HepG2 (cell line): ENCODE data around the gene PSMC3IP. TPM values are rescaled to one million over a fixed set of nuclear protein-coding genes. Genes with fewer than 3 reads are reported as not detected.

Experiments
- FOSL2 ChIP-seq: sonication (generic); formaldehyde crosslinking; IDR thresholded peaks from 2 replicates; pipeline ENCODE4 v1.4.0; 2020; ENCODE audit warnings: missing genetic modification reagents
- FOXM1 ChIP-seq: sonication (generic); formaldehyde crosslinking; IDR thresholded peaks from 2 replicates; pipeline ENCODE4 v1.5.0; 2020; ENCODE audit warnings: missing genetic modification reagents
- FUBP1 ChIP-seq: sonication (generic); formaldehyde crosslinking; IDR thresholded peaks from 2 replicates; pipeline ENCODE4 v1.5.1; 2020; ENCODE audit warnings: missing genetic modification reagents, mild to moderate bottlenecking, borderline replicate concordance
- KDM2A ChIP-seq: sonication (generic); formaldehyde crosslinking; IDR thresholded peaks from 2 replicates; pipeline ENCODE4 v1.4.0; 2020; ENCODE audit warnings: low read depth, missing genetic modification reagents, borderline replicate concordance
- LRRFIP1 ChIP-seq: sonication (generic); formaldehyde crosslinking; conservative IDR thresholded peaks from 2 replicates; pipeline ENCODE4 v1.4.0; 2020; ENCODE audit warnings: missing genetic modification reagents
- MED8 ChIP-seq: sonication (generic); formaldehyde crosslinking; IDR thresholded peaks from 2 replicates; pipeline ENCODE4 v1.8.1; 2023; ENCODE audit warnings: mild to moderate bottlenecking, missing genetic modification reagents; ENCODE audit not compliant: insufficient replicate concordance
- NFRKB ChIP-seq: fragments of 450-650 bp; IDR thresholded peaks from 2 replicates; pipeline ENCODE4 v1.6.1; 2017
- PAF1 ChIP-seq: IDR thresholded peaks from 2 replicates; pipeline ENCODE4 v1.6.1; 2016; ENCODE audit warnings: missing genetic modification reagents, missing compliant biosample characterization
- RBFOX2 ChIP-seq: fragments of 200-400 bp; formaldehyde crosslinking; IDR thresholded peaks from 2 replicates; pipeline ENCODE4 v1.6.1; 2017; ENCODE audit warnings: low read depth, mild to moderate bottlenecking, low read length
- RFX3 ChIP-seq: IDR thresholded peaks from 2 replicates; pipeline ENCODE4 v1.6.1; 2016; ENCODE audit warnings: missing biosample characterization, missing genetic modification reagents
- TERF1 ChIP-seq: sonication (generic); formaldehyde crosslinking; IDR thresholded peaks from 2 replicates; pipeline ENCODE4 v1.8.0; 2022; ENCODE audit warnings: mild to moderate bottlenecking, missing genetic modification reagents, moderate library complexity
- TFDP1 ChIP-seq: IDR thresholded peaks from 2 replicates; pipeline ENCODE4 v1.6.1; 2016; ENCODE audit warnings: missing compliant biosample characterization, missing genetic modification reagents, borderline replicate concordance
- ZKSCAN1 ChIP-seq: fragments of 150-350 bp; IDR thresholded peaks from 2 replicates; pipeline ENCODE4 v1.6.1; 2014; ENCODE audit warnings: low read length
- ZNF234 ChIP-seq: sonication (generic); formaldehyde crosslinking; conservative IDR thresholded peaks from 2 replicates; pipeline ENCODE4 v1.5.1; 2020; ENCODE audit warnings: mild to moderate bottlenecking, missing genetic modification reagents
- ZNF280B ChIP-seq: sonication (generic); formaldehyde crosslinking; IDR thresholded peaks from 2 replicates; pipeline ENCODE4 v1.5.0; 2020; ENCODE audit warnings: missing genetic modification reagents, mild to moderate bottlenecking, borderline replicate concordance
- ZNF329 ChIP-seq: sonication (generic); formaldehyde crosslinking; IDR thresholded peaks from 2 replicates; pipeline ENCODE4 v1.9.0; 2021; ENCODE audit warnings: low read depth, mild to moderate bottlenecking, missing genetic modification reagents
- ZNF468 ChIP-seq: sonication (generic); formaldehyde crosslinking; IDR thresholded peaks from 2 replicates; pipeline ENCODE4 v1.8.0; 2022; ENCODE audit warnings: mild to moderate bottlenecking, moderate library complexity, missing genetic modification reagents
- ZNF564 ChIP-seq: sonication (generic); formaldehyde crosslinking; IDR thresholded peaks from 2 replicates; pipeline ENCODE4 v1.8.1; 2023; ENCODE audit warnings: mild to moderate bottlenecking, missing genetic modification reagents
- ZNF747 ChIP-seq: sonication (generic); formaldehyde crosslinking; IDR thresholded peaks from 2 replicates; pipeline ENCODE4 v1.8.1; 2023; ENCODE audit warnings: missing genetic modification reagents, mild to moderate bottlenecking, borderline replicate concordance
- ZNF816 ChIP-seq: sonication (generic); formaldehyde crosslinking; IDR thresholded peaks from 2 replicates; pipeline ENCODE4 v1.8.0; 2022; ENCODE audit warnings: missing genetic modification reagents, mild to moderate bottlenecking, borderline replicate concordance
- ZSCAN21 ChIP-seq: sonication (generic); formaldehyde crosslinking; IDR thresholded peaks from 2 replicates; pipeline ENCODE4 v1.8.0; 2022; ENCODE audit warnings: mild to moderate bottlenecking, missing genetic modification reagents, moderate library complexity, borderline replicate concordance
- polyA plus RNA-seq, 8 experiments: library from polyadenylated mRNA; depleted of rRNA in 3 of 8; stranded (reverse) in 7 of 8; unstranded in 1 of 8; fragments of >200 nt; fragmentation: Illumina TruSeq in 4 of 8; extraction: Trizol in 4 of 8; gene quantifications; 2 replicates each; pipeline versions ENCODE4 v1.2.1 to v1.2.3, GENCODE V29; 2011 to 2016; ENCODE audit warnings: low read depth in 4 of 8, missing spikeins in 1 of 8, mixed read lengths in 1 of 8; ENCODE audit not compliant: insufficient read depth in 1 of 8
- total RNA-seq, 5 experiments: library from RNA; depleted of rRNA; stranded (reverse); fragments of >200 nt; fragmentation: Illumina TruSeq; extraction: Trizol; gene quantifications; 2 replicates each; pipeline ENCODE4 v1.2.3, GENCODE V29; 2016; ENCODE audit warnings: low read depth in 1 of 5

Gene PSMC3IP
- total and polyA plus RNA-seq, 2 of the 13 experiments (the other 11 are each of a cell fraction or from before 2014, with no cell fraction given) = 6.5 to 22.4 TPM

GRCh38 chr17:42536372-42537155 lies 41.0 kb downstream of the PSMC3IP start (continued):
- TF ChIP-seq TFDP1 (CRISPR knock-in tag) (peak; percentile 81; the same call in 1 of the 2 replicates), ZNF234 (CRISPR knock-in tag) (no peak), ZNF280B (CRISPR knock-in tag) (no peak), ZKSCAN1 (no peak), LRRFIP1 (no peak), FUBP1 (CRISPR knock-in tag) (no peak), ZNF747 (CRISPR knock-in tag) (peak; percentile 23; the same call in 1 of the 2 replicates), RBFOX2 (peak; percentile 95), ZNF329 (peak; percentile 89; the same call in 1 of the 2 replicates), KDM2A (CRISPR knock-in tag) (peak; percentile 83), ZNF564 (CRISPR knock-in tag) (peak; percentile 75), ZNF468 (no peak), RFX3 (CRISPR knock-in tag) (no peak), PAF1 (no peak; the same call in 1 of the 2 replicates), FOSL2 (peak; percentile 59), ZNF816 (CRISPR knock-in tag) (no peak; the same call in 1 of the 2 replicates), ZSCAN21 (CRISPR knock-in tag) (peak; percentile 35; the same call in 1 of the 2 replicates), NFRKB (no peak), TERF1 (CRISPR knock-in tag) (no peak), FOXM1 (no peak), MED8 (CRISPR knock-in tag) (no peak)
